C4-2B (cell line): ENCODE measurements around the gene FTSJ1.

ENCODE experiments used
- H3K27ac ChIP-seq: fragments of 450-650 bp; 2 replicates; pipeline ENCODE4 v1.5.1; 2017
- ZFX ChIP-seq: fragments of 450-650 bp; IDR thresholded peaks from 2 replicates; pipeline ENCODE4 v1.6.1; 2017
- TF ChIP-seq, protein P1 (sequence below): fragments of 450-650 bp; conservative IDR thresholded peaks from 2 replicates; pipeline ENCODE4 v1.5.1; 2017; ENCODE audit warnings: mild to moderate bottlenecking

The FTSJ1 gene

DNA sequence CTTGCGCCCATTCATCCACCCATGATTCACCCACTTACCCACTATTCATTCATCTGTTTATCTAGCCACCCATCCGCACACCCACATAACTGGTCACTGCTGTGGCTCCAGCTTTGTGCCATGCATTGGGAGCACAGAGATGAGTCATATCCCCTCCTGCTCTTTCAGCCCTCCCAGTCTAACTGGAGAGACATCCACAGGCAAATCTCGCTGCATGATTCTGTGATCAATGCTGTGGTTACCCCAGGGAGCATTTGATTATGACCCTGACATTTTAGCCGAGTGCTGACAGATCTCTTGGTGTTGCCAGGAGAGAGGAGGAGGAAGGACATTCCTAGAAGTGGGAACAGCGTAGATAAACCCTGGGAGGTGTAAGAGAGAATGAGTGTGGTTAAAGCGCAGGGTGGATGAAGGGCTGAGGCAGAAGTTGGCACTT lies 22.4 kb downstream of the FTSJ1 start:
- H3K27ac ChIP-seq: no peak overlapping the region
- TF ChIP-seq ZFX: no peak
- TF ChIP-seq, protein P1, sequence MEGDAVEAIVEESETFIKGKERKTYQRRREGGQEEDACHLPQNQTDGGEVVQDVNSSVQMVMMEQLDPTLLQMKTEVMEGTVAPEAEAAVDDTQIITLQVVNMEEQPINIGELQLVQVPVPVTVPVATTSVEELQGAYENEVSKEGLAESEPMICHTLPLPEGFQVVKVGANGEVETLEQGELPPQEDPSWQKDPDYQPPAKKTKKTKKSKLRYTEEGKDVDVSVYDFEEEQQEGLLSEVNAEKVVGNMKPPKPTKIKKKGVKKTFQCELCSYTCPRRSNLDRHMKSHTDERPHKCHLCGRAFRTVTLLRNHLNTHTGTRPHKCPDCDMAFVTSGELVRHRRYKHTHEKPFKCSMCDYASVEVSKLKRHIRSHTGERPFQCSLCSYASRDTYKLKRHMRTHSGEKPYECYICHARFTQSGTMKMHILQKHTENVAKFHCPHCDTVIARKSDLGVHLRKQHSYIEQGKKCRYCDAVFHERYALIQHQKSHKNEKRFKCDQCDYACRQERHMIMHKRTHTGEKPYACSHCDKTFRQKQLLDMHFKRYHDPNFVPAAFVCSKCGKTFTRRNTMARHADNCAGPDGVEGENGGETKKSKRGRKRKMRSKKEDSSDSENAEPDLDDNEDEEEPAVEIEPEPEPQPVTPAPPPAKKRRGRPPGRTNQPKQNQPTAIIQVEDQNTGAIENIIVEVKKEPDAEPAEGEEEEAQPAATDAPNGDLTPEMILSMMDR: no peak

DNA sequence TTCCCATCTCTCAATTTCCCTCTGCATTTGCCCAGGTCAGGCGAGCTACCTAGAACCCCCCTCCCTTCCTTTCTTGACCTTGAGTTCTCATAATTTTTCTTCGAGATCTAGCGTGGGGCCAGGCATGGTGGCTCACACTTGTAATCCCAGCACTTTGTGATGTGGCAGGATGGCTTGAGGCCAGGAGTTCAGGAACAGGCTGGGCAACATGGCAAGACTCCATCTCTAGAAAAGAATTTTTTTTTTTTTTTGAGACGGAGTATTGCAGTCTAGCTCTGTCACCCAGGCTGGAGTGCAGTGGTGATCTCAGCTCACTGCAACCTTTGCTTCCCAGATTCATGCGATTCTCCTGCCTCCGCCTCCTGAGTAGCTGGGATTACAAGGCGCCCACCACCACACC lies 28.3 kb downstream of the FTSJ1 start:
- no peak for TF ChIP-seq ZFX
- TF ChIP-seq, protein P1: no peak
- no peak overlapping the region for H3K27ac ChIP-seq

DNA sequence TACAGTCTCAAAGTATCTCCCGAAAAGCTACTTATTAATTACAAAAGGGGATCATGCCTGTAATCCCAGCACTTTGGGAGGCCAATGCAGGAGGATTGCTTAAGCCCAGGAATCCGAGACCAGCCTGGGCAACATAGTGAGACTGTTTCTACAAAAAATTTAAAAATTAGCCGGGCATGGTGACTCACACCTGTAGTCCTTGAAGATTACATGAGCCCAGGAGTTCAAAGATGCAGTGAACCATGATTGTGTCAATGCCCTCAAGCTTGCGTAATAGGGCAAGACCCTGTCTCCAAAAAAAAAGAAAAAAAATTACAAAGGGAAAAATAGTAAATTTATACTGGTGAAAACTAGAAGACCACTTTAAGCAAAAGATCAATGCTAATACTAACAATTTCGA lies 29.5 kb downstream of the FTSJ1 start:
- no peak overlapping the region for H3K27ac ChIP-seq
- TF ChIP-seq ZFX: no peak
- TF ChIP-seq, protein P1: no peak

DNA sequence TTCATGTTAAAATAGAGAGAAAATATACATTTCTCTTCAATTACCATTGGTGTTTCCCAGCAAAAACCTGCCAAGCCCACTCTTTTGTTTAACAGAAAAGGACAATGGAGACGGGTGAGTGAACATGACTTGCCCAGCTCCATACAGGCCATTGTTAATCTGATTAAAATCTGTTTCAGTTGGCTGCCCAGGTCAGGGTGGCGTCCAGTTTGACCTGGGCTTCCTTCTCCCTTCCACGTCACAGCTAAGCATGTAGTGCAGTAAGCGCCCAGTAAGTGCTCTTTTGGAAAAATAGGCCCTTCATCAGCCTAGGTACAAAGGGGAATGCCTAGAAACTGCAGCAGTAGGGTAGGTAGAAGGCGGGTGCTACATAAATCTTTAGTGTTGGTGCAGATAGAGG lies 31.2 kb downstream of the FTSJ1 start:
- TF ChIP-seq ZFX: no peak
- TF ChIP-seq, protein P1: no peak
- no peak overlapping the region for H3K27ac ChIP-seq

DNA sequence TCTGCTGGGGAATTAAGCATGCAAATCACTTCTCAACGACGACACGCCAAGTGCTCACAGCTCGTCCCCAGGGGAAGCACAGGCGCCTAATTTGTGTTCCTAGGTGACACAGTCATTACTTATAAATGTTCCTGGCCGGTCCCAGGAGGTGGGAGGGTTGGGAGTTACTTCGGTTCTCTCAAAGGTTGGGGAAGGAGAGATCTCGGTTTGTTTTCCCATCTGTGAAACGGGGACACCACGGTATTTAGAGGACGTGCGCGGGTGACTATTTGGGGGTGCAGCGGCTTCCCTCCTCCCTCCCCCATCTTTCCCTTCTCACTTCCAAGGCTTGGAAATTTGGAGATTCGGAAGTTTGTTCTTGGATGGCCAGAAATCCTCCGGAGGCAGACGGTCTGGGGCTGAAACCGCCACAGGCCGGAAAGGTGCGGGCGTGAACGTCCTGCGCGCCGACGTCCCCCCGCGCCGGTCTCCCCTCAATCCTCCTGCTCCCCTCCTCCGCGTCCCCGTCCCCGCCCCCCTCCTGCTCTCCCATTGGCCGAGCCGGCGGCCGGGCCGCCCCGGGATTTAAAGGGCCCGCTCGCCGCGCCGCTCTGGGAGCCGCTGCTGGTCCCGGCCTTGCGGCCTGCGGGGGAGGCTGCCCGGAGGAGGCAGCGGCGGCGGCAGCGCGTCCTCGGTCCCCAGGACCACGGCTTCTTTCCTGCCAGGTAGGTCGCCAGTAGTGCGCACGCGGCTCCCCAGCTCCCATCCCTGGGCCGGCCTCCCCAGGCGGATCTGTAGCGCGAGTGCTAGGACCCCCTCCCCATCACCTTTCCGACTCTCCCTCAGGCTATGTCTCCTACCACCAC lies 32.6 kb downstream of the FTSJ1 start, which contains the start of gene PORCN:
TSS of gene PORCN (plus strand) at position 593 of the 845 bp plus-strand sequence. CDS start 829 bp downstream, outside the sequence.
- TF ChIP-seq ZFX: peak; percentile 41; the same call in 1 of the 2 replicates
- TF ChIP-seq, protein P1: no peak
- peak within 1 kb of the TSS; percentile 67 for H3K27ac ChIP-seq

DNA sequence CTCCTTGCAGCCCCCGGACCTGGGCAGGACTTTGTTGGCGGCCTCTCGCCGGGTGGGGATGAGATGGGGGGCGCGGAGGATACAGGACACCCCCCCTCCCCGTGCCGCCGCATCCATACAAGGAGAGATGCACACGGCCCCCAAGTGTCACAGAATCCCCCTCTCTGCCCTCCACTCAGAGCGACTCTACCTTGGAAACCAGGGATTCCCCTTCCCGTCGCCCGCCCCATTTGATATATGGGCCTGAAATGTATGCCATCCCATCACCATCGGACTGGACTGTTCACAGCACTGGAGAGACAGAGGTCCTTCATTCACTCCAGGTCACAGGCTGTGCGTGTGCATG lies 33.2 kb downstream of the FTSJ1 start:
- H3K27ac ChIP-seq: peak overlapping the region; percentile 67
- TF ChIP-seq, protein P1: no peak
- no peak for TF ChIP-seq ZFX

DNA sequence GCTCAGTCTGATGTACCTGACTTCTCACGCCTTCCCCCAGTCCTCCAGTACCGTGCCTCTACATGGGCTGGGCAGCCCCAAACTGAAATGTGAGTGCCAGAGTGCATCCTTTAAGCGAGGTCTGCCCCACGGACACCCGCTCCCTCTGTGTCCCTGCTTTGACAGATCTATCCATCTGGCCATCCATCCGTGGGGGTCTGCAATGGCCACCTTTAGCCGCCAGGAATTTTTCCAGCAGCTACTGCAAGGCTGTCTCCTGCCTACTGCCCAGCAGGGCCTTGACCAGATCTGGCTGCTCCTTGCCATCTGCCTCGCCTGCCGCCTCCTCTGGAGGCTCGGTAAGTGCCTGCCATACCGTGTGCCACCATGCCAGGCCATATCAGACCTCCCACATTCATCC lies 33.6 kb downstream of the FTSJ1 start:
- peak overlapping the region; percentile 67; the same call in 1 of the 2 replicates for H3K27ac ChIP-seq
- TF ChIP-seq, protein P1: no peak
- no peak for TF ChIP-seq ZFX
